ENCODE data around the gene IKZF3. TPM values are rescaled to one million over a fixed set of nuclear protein-coding genes. Genes with fewer than 3 reads are reported as not detected.
"Not testable (repeated sequence)": the region's sequence is repeated elsewhere in the genome, so short reads cannot be mapped to it uniquely, and the experiment has no call there.

Gene IKZF3
- total RNA-seq, 1 donor from 2014 or later: 0.52 TPM

- H3K4me3 ChIP-seq (ENCODE audit: low read length in 3 of 3): no peak overlapping the region
- H3K4me1 ChIP-seq (ENCODE audit: control insufficient read depth in 3 of 3, insufficient read depth in 3 of 3, low read length in 3 of 3): no peaks in the 10 kb centered on the region
- H3K27ac ChIP-seq (ENCODE audit: low read depth, low read length): no peak overlapping the region
- H3K36me3 ChIP-seq (ENCODE audit: control insufficient read depth in 3 of 3, insufficient read depth in 3 of 3, low read length in 3 of 3): no peaks in the 10 kb centered on the region
- no peaks in the 10 kb centered on the region for H3K9me3 ChIP-seq (ENCODE audit: control insufficient read depth in 3 of 3, low read length in 3 of 3)
- H3K27me3 ChIP-seq (ENCODE audit: control insufficient read depth in 3 of 3, insufficient read depth in 3 of 3, low read length in 3 of 3): peaks cover 4 to 5% (median 4%) of the 10 kb centered on the region in 3 donors
- no peak overlapping the region for H3K9ac ChIP-seq (ENCODE audit: low read depth in 1 of 3, low read length in 3 of 3)
Measured at GRCh38 chr17:39887078-39887477, 23.0 kb upstream of the IKZF3 start.

DNA sequence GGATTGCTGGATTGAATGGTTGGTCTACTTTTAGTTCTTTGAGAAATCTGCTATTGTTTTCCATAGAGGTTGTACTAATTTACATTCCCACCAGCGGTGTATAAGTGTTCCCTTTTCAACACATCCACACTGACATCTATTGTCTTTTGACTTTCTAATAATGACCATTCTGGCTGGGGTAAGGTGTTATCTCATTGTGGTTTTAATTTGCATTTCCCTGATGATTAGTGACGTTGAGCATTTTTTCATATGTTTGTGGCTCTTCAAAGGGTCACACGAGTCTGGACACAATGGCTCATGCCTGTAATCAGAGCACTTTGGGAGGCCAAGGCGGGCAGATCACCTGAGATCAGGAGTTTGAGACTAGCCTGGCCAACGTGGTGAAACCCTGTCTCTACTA lies 22.0 kb upstream of the IKZF3 start:
- H3K9me3 ChIP-seq (ENCODE audit: control insufficient read depth in 3 of 3, low read length in 3 of 3); H3K36me3 ChIP-seq (ENCODE audit: control insufficient read depth in 3 of 3, insufficient read depth in 3 of 3, low read length in 3 of 3); H3K27ac ChIP-seq (ENCODE audit: low read depth, low read length); H3K4me3 ChIP-seq (ENCODE audit: low read length in 3 of 3); H3K4me1 ChIP-seq (ENCODE audit: control insufficient read depth in 3 of 3, insufficient read depth in 3 of 3, low read length in 3 of 3); H3K9ac ChIP-seq (ENCODE audit: low read depth in 1 of 3, low read length in 3 of 3); H3K27me3 ChIP-seq (ENCODE audit: control insufficient read depth in 3 of 3, insufficient read depth in 3 of 3, low read length in 3 of 3): not testable (repeated sequence)

DNA sequence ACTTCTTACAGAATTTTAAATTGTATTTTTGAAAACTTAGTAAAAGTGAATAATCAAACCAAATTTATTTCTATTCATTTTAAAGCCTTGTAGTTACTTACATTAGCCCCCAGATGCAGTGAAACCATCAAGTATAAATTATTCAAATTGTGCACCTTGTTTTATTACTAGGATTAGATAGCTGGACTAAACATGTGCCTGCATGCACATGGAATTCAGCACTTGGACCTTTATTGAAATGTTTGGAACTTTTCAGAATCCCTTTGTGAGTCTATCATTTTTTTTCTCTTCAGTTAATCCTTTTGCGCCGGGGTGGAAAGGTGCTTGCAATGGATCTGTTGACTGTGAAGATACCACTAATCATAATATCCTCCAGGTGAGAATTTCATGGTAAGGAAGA lies 8.6 kb upstream of the IKZF3 start:
- Histone ChIP-seq H3K9me3 (ENCODE audit: control insufficient read depth in 3 of 3, low read length in 3 of 3) (peaks cover 0 to under 1% (median 0%) of the 10 kb centered on the region in 3 donors), H3K36me3 (ENCODE audit: control insufficient read depth in 3 of 3, insufficient read depth in 3 of 3, low read length in 3 of 3) (no peaks in the 10 kb centered on the region), H3K27ac (ENCODE audit: low read depth, low read length) (no peak overlapping the region), H3K4me3 (ENCODE audit: low read length in 3 of 3) (no peak overlapping the region), H3K4me1 (ENCODE audit: control insufficient read depth in 3 of 3, insufficient read depth in 3 of 3, low read length in 3 of 3) (no peaks in the 10 kb centered on the region), H3K9ac (ENCODE audit: low read depth in 1 of 3, low read length in 3 of 3) (no peak overlapping the region), H3K27me3 (ENCODE audit: control insufficient read depth in 3 of 3, insufficient read depth in 3 of 3, low read length in 3 of 3) (peaks cover 6 to 17% (median 17%) of the 10 kb centered on the region in 3 donors)

GRCh38 chr17:39871801-39872200 lies 7.7 kb upstream of the IKZF3 start:
- H3K4me1 ChIP-seq (ENCODE audit: control insufficient read depth in 3 of 3, insufficient read depth in 3 of 3, low read length in 3 of 3): no peaks in the 10 kb centered on the region
- H3K27me3 ChIP-seq (ENCODE audit: control insufficient read depth in 3 of 3, insufficient read depth in 3 of 3, low read length in 3 of 3): peaks cover 16 to 27% (median 21%) of the 10 kb centered on the region in 3 donors
- H3K36me3 ChIP-seq (ENCODE audit: control insufficient read depth in 3 of 3, insufficient read depth in 3 of 3, low read length in 3 of 3): no peaks in the 10 kb centered on the region
- no peak overlapping the region for H3K9ac ChIP-seq (ENCODE audit: low read depth in 1 of 3, low read length in 3 of 3)
- H3K4me3 ChIP-seq (ENCODE audit: low read length in 3 of 3): no peak overlapping the region
- H3K9me3 ChIP-seq (ENCODE audit: control insufficient read depth in 3 of 3, low read length in 3 of 3): peaks cover 0 to 9% (median 2%) of the 10 kb centered on the region in 3 donors
- no peak overlapping the region for H3K27ac ChIP-seq (ENCODE audit: low read depth, low read length)

GRCh38 chr17:39870776-39871175 lies 6.7 kb upstream of the IKZF3 start:
- Histone ChIP-seq H3K4me1 (ENCODE audit: control insufficient read depth in 3 of 3, insufficient read depth in 3 of 3, low read length in 3 of 3) (no peaks in the 10 kb centered on the region), H3K9ac (ENCODE audit: low read depth in 1 of 3, low read length in 3 of 3) (no peak overlapping the region), H3K36me3 (ENCODE audit: control insufficient read depth in 3 of 3, insufficient read depth in 3 of 3, low read length in 3 of 3) (no peaks in the 10 kb centered on the region), H3K27ac (ENCODE audit: low read depth, low read length) (no peak overlapping the region), H3K4me3 (ENCODE audit: low read length in 3 of 3) (no peak overlapping the region), H3K27me3 (ENCODE audit: control insufficient read depth in 3 of 3, insufficient read depth in 3 of 3, low read length in 3 of 3) (peaks cover 24 to 34% (median 26%) of the 10 kb centered on the region in 3 donors), H3K9me3 (ENCODE audit: control insufficient read depth in 3 of 3, low read length in 3 of 3) (peaks cover 0 to 9% (median 2%) of the 10 kb centered on the region in 3 donors)

DNA sequence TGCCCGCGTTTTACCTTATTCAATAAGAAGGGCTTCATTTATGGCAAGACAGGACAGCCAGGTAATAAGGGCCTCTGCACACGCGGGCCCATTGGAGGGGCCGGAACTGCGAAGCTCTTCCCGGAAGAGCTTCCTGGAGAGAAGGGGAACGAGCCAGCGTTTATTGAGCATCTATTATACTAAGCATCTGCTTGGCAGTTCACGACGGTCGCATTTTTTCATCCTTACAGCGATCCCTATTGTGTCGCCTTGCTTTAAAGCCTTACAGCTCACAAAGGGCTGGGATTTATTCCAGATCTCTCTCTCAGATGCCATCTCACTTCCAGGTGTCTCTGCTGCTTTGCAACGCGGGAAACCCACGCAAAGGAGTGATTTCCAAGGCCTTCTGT lies 4.4 kb upstream of the IKZF3 start:
- Histone ChIP-seq H3K27me3 (ENCODE audit: control insufficient read depth in 3 of 3, insufficient read depth in 3 of 3, low read length in 3 of 3) (peaks cover 44 to 51% (median 45%) of the 10 kb centered on the region in 3 donors), H3K9ac (ENCODE audit: low read depth in 1 of 3, low read length in 3 of 3) (no peak overlapping the region), H3K36me3 (ENCODE audit: control insufficient read depth in 3 of 3, insufficient read depth in 3 of 3, low read length in 3 of 3) (no peaks in the 10 kb centered on the region)

GRCh38 chr17:39867880-39868553 lies 3.9 kb upstream of the IKZF3 start, which contains the start of gene ZPBP2:
TSS of gene ZPBP2 (plus strand) at chr17:39868202. CDS start at chr17:39868355, 153 bp downstream.
- Histone ChIP-seq H3K4me3 (ENCODE audit: low read length in 3 of 3) (no peak within 1 kb of the TSS), H3K27ac (ENCODE audit: low read depth, low read length) (no peak within 1 kb of the TSS), H3K9me3 (ENCODE audit: control insufficient read depth in 3 of 3, low read length in 3 of 3) (peaks cover 0 to 9% (median 2%) of the 10 kb centered on the region in 3 donors), H3K36me3 (ENCODE audit: control insufficient read depth in 3 of 3, insufficient read depth in 3 of 3, low read length in 3 of 3) (no peaks in the 10 kb centered on the region), H3K9ac (ENCODE audit: low read depth in 1 of 3, low read length in 3 of 3) (no peak within 1 kb of the TSS), H3K4me1 (ENCODE audit: control insufficient read depth in 3 of 3, insufficient read depth in 3 of 3, low read length in 3 of 3) (peaks cover 0 to 4% (median 3%) of the 10 kb centered on the region in 3 donors), H3K27me3 (ENCODE audit: control insufficient read depth in 3 of 3, insufficient read depth in 3 of 3, low read length in 3 of 3) (peaks cover 48 to 55% (median 49%) of the 10 kb centered on the region in 3 donors)

More for the DNA sequence above, 4.4 kb upstream of the IKZF3 start:
- Histone ChIP-seq H3K4me1 (ENCODE audit: control insufficient read depth in 3 of 3, insufficient read depth in 3 of 3, low read length in 3 of 3) (peaks cover 0 to 4% (median 3%) of the 10 kb centered on the region in 3 donors), H3K27ac (ENCODE audit: low read depth, low read length) (no peak overlapping the region), H3K4me3 (ENCODE audit: low read length in 3 of 3) (no peak overlapping the region), H3K9me3 (ENCODE audit: control insufficient read depth in 3 of 3, low read length in 3 of 3) (peaks cover 0 to 9% (median 2%) of the 10 kb centered on the region in 3 donors)

DNA sequence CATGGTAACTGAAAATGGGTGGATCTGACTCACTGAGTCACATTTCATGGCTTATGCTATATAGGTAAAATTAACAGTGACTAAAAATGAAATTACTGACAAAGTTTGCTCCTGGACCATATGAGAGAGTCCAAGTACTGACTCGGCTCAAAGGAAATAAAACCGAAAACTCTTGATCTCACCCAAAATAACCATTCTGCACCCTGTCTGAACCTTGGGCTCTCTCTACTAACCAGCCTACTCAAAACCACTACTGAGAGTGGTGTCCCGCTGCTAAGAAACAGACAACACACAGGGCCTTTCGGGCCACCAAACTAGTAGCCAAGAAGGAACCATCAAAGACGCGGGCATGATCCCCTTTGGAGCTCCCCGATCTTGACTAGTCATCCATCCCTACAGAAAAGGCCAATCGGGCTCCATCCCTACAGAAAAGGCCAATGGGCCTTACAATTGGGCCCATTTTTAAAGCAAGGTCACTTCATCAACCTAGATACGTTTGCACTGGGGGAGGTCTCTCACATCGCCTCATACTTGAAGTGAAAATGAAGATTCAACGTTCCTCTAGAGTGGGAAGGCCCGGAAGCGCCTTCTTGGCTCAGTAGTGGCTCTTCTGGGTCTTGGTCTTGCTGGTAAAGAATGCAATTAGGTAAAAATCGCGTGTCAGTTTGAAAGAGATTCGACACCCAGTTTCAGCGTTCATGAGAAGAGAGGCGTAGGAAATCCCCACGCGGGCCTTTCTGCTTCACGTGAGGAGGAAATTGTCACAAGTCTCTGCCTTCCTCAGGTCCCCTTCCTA lies 3.2 kb upstream of the IKZF3 start:
- Histone ChIP-seq H3K4me1 (ENCODE audit: control insufficient read depth in 3 of 3, insufficient read depth in 3 of 3, low read length in 3 of 3) (peaks cover 0 to 4% (median 3%) of the 10 kb centered on the region in 3 donors), H3K9me3 (ENCODE audit: control insufficient read depth in 3 of 3, low read length in 3 of 3) (peaks cover 0 to 9% (median 2%) of the 10 kb centered on the region in 3 donors), H3K9ac (ENCODE audit: low read depth in 1 of 3, low read length in 3 of 3) (no peak overlapping the region), H3K4me3 (ENCODE audit: low read length in 3 of 3) (no peak overlapping the region), H3K27me3 (ENCODE audit: control insufficient read depth in 3 of 3, insufficient read depth in 3 of 3, low read length in 3 of 3) (peaks cover 51 to 58% (median 53%) of the 10 kb centered on the region in 3 donors), H3K27ac (ENCODE audit: low read depth, low read length) (no peak overlapping the region), H3K36me3 (ENCODE audit: control insufficient read depth in 3 of 3, insufficient read depth in 3 of 3, low read length in 3 of 3) (no peaks in the 10 kb centered on the region)

- Histone ChIP-seq H3K9me3 (ENCODE audit: control insufficient read depth in 3 of 3, low read length in 3 of 3) (peaks cover 0 to 9% (median 2%) of the 10 kb centered on the region in 3 donors), H3K4me1 (ENCODE audit: control insufficient read depth in 3 of 3, insufficient read depth in 3 of 3, low read length in 3 of 3) (peaks cover 0 to 4% (median 3%) of the 10 kb centered on the region in 3 donors), H3K27ac (ENCODE audit: low read depth, low read length) (no peak overlapping the region), H3K27me3 (ENCODE audit: control insufficient read depth in 3 of 3, insufficient read depth in 3 of 3, low read length in 3 of 3) (peaks cover 58 to 63% (median 60%) of the 10 kb centered on the region in 3 donors), H3K36me3 (ENCODE audit: control insufficient read depth in 3 of 3, insufficient read depth in 3 of 3, low read length in 3 of 3) (no peaks in the 10 kb centered on the region), H3K9ac (ENCODE audit: low read depth in 1 of 3, low read length in 3 of 3) (no peak overlapping the region), H3K4me3 (ENCODE audit: low read length in 3 of 3) (no peak overlapping the region)
Measured at GRCh38 chr17:39866013-39866730, 2.1 kb upstream of the IKZF3 start.

Data from skeletal muscle tissue (tissue), 4 donors.